Measurements from ENCODE around the gene CSNK1G1. TPM values are rescaled to one million over a fixed set of nuclear protein-coding genes. Genes with fewer than 3 reads are reported as not detected.

The CSNK1G1 gene
- total and polyA plus RNA-seq, 10 donors = 2.0 to 27.1 (median 19.3) TPM

- peak overlapping the region in 6 of 8 donors; percentile 74 to 89 (median 84) for H3K27ac ChIP-seq
- 36 to 40% (median 38%) methylated on average over 5 of the region's 5 CpGs for WGBS, 5 donors
- H3K27me3 ChIP-seq (replicated peaks in 1 of 7) = no peaks in the 10 kb centered on the region
- H3K36me3 ChIP-seq = peaks cover 0 to 6% (median 0%) of the 10 kb centered on the region in 6 donors
- H3K4me1 ChIP-seq = peaks cover 8 to 58% (median 30%) of the 10 kb centered on the region in 6 donors
- no peak for TF ChIP-seq POLR2A (IDR thresholded peaks at IDR 0.05)
- TF ChIP-seq CTCF (IDR thresholded peaks at IDR 0.05 in 8 of 11, conservative IDR thresholded peaks at IDR 0.05 in 3 of 11) = no peak
- TF ChIP-seq POLR2AphosphoS5 (IDR thresholded peaks at IDR 0.05) = no peak
- no peaks in the 10 kb centered on the region for H3K9me3 ChIP-seq
- intact Hi-C loops (cut with DNase I; ENCODE audit: low total_unique reads) = no loop called here
- H3K4me3 ChIP-seq = peak overlapping the region; percentile 56 to 98 (median 83)
- no peak for DNase-seq
These were observed 1.2 kb downstream of the CSNK1G1 start for GRCh38 chr15:64354688-64355344.

GRCh38 chr15:64351265-64351664, 4.7 kb downstream of the CSNK1G1 start:
- 54 to 72% (median 68%) methylated on average over 7 of the region's 7 CpGs for WGBS, 5 donors
- H3K27ac ChIP-seq = peak overlapping the region in 5 of 8 donors; percentile 2 to 43 (median 25)
- no peaks in the 10 kb centered on the region for H3K9me3 ChIP-seq
- intact Hi-C loops (cut with DNase I; ENCODE audit: low total_unique reads) = no loop called here
- H3K4me3 ChIP-seq = no peak overlapping the region
- DNase-seq = no peak
- TF ChIP-seq CTCF (IDR thresholded peaks at IDR 0.05 in 8 of 11, conservative IDR thresholded peaks at IDR 0.05 in 3 of 11) (no peak), POLR2A (IDR thresholded peaks at IDR 0.05) (no peak), POLR2AphosphoS5 (IDR thresholded peaks at IDR 0.05) (no peak)
- H3K36me3 ChIP-seq = peaks cover 0 to 31% (median 0%) of the 10 kb centered on the region in 6 donors
- H3K27me3 ChIP-seq (replicated peaks in 1 of 7) = no peaks in the 10 kb centered on the region
- H3K4me1 ChIP-seq = peaks cover 8 to 52% (median 28%) of the 10 kb centered on the region in 6 donors

GRCh38 chr15:64349375-64349774, 6.6 kb downstream of the CSNK1G1 start:
- WGBS, 5 donors = 84 to 97% (median 92%) methylated on average over 2 of the region's 2 CpGs

More at GRCh38 chr15:64349375-64349774, 6.6 kb downstream of the CSNK1G1 start:
- Histone ChIP-seq H3K9me3 (no peaks in the 10 kb centered on the region), H3K27me3 (replicated peaks in 1 of 7) (no peaks in the 10 kb centered on the region), H3K4me3 (no peak overlapping the region), H3K27ac (no peak overlapping the region), H3K4me1 (peaks cover 0 to 51% (median 18%) of the 10 kb centered on the region in 6 donors), H3K36me3 (peaks cover 0 to 31% (median 0%) of the 10 kb centered on the region in 6 donors)
- DNase-seq = no peak
- no peak for TF ChIP-seq POLR2A (IDR thresholded peaks at IDR 0.05)
- no peak for TF ChIP-seq CTCF (IDR thresholded peaks at IDR 0.05 in 8 of 11, conservative IDR thresholded peaks at IDR 0.05 in 3 of 11)
- no peak for TF ChIP-seq POLR2AphosphoS5 (IDR thresholded peaks at IDR 0.05)
- intact Hi-C loops (cut with DNase I; ENCODE audit: low total_unique reads) = no loop called here
